Keratinocyte (primary cell): ENCODE measurements around the gene DNAH2.

ENCODE experiments used
- CTCF ChIP-seq, 3 experiments: IDR thresholded peaks in 1 of 3; conservative IDR thresholded peaks in 1 of 3; optimal IDR thresholded peaks in 1 of 3; 2 replicates in 2 of 3; 3 replicates in 1 of 3; pipeline versions ENCODE3 to v1.5.1; 2011; ENCODE audit warnings: low read length in 3 of 3, mild to moderate bottlenecking in 3 of 3, moderate library complexity in 2 of 3, control low read depth in 1 of 3, inconsistent platforms in 1 of 3; ENCODE audit not compliant: insufficient read depth in 2 of 3; ENCODE audit errors: extremely low read depth in 1 of 3
- EZH2 ChIP-seq: IDR thresholded peaks from one replicate; pipeline ENCODE4 v1.6.1; 2012; ENCODE audit warnings: inconsistent platforms, mild to moderate bottlenecking, low read length, moderate library complexity

GRCh38 chr17:7834957-7835813 lies 117.6 kb downstream of the DNAH2 start:
- TF ChIP-seq CTCF (optimal IDR thresholded peaks at IDR 0.05 in 1 of 3, IDR thresholded peaks at IDR 0.05 in 1 of 3, conservative IDR thresholded peaks at IDR 0.05 in 1 of 3; ENCODE audit: extremely low read depth in 1 of 3, insufficient read depth in 2 of 3, low read length in 3 of 3) = peak; percentile 63 to 93 (median 91)
- TF ChIP-seq EZH2 = no peak
